Stimulated activated CD8-positive, alpha-beta memory T cell treated with anti-CD3 and anti-CD28 coated beads, Interleukin-4, amount 100 ng/mL, for 48 hours (primary cell): ENCODE measurements around the gene C11orf86.
"Not testable (repeated sequence)": the region's sequence is repeated elsewhere in the genome, so short reads cannot be mapped to it uniquely, and the experiment has no call there.

Experiments used
- DNase-seq: peaks from one replicate; pipeline ENCODE4 v3.0.0-alpha.2; 2020

The C11orf86 gene

GRCh38 chr11:66974724-66975404, at the start of gene C11orf86:
Gene C11orf86, plus strand, starts transcription at chr11:66975304. Its CDS starts 59 bp downstream, at chr11:66975363.
- DNase-seq, result no peak

- no peak for DNase-seq
These were observed 45.4 kb upstream of the C11orf86 start for GRCh38 chr11:66929753-66930152.

GRCh38 chr11:66932543-66932942, 42.6 kb upstream of the C11orf86 start:
- no peak for DNase-seq

- no peak for DNase-seq
These were observed 41.6 kb upstream of the C11orf86 start for GRCh38 chr11:66933531-66933930.

GRCh38 chr11:66934950-66935779, 39.9 kb upstream of the C11orf86 start:
- DNase-seq, result no peak

- no peak for DNase-seq
These were observed 38.8 kb upstream of the C11orf86 start for GRCh38 chr11:66936311-66936711.

- no peak for DNase-seq
These were observed 37.8 kb upstream of the C11orf86 start for GRCh38 chr11:66937193-66937733.

- DNase-seq, result no peak
These were observed 36.4 kb upstream of the C11orf86 start for GRCh38 chr11:66938582-66939135.

- peak; percentile 60 for DNase-seq
These were observed 25.0 kb upstream of the C11orf86 start for GRCh38 chr11:66950112-66950535.

GRCh38 chr11:66951135-66951534, 24.0 kb upstream of the C11orf86 start:
- no peak for DNase-seq

- no peak for DNase-seq
These were observed 23.2 kb upstream of the C11orf86 start for GRCh38 chr11:66951927-66952337.

- no peak for DNase-seq
These were observed 21.8 kb upstream of the C11orf86 start for GRCh38 chr11:66953081-66953833.

- no peak for DNase-seq
These were observed 18.3 kb upstream of the C11orf86 start for GRCh38 chr11:66956689-66957290.

GRCh38 chr11:66957971-66958231, 17.2 kb upstream of the C11orf86 start:
- DNase-seq, result no peak

- peak; percentile 98 for DNase-seq
These were observed 16.7 kb upstream of the C11orf86 start, which contains the start of gene PC for GRCh38 chr11:66958232-66958955. Gene PC, minus strand, starts transcription at chr11:66958383. Its CDS starts 86,224 bp downstream, at chr11:66872159.

- DNase-seq, result no peak
These were observed 16.2 kb upstream of the C11orf86 start for GRCh38 chr11:66958956-66959274.

GRCh38 chr11:66961691-66962213, 13.4 kb upstream of the C11orf86 start:
- not testable (repeated sequence) for DNase-seq

GRCh38 chr11:66962247-66962646, 12.9 kb upstream of the C11orf86 start:
- DNase-seq, result no peak

GRCh38 chr11:66962801-66963200, 12.3 kb upstream of the C11orf86 start:
- DNase-seq, result no peak

GRCh38 chr11:66964495-66964894, 10.6 kb upstream of the C11orf86 start:
- DNase-seq, result no peak

- DNase-seq, result no peak
These were observed 8.8 kb upstream of the C11orf86 start for GRCh38 chr11:66966351-66966750.
